Right atrium auricular region (tissue), 2 donors: ENCODE results near the gene PRR16. TPM values are rescaled to one million over a fixed set of nuclear protein-coding genes. Genes with fewer than 3 reads are reported as not detected.
"Not testable (repeated sequence)": the region's sequence is repeated elsewhere in the genome, so short reads cannot be mapped to it uniquely, and the experiment has no call there.

Experiments used
- DNase-seq: peaks from one replicate; pipeline ENCODE4 v3.0.0-alpha.2; 2019; ENCODE audit warnings: low spot score
- H3K27ac ChIP-seq, 2 donors: fragments of 200-600 bp; sonication (generic); 1 replicate in 1 of 2; 2 replicates in 1 of 2; pipeline ENCODE4 v1.5.1; 2016 to 2019
- H3K27me3 ChIP-seq, 2 donors: fragments of 200-600 bp; sonication (generic); one replicate each; pipeline versions ENCODE4 v1.5.1 to v1.6.0; 2017 to 2019
- H3K36me3 ChIP-seq: fragments of 200-600 bp; sonication (generic); one replicate; pipeline ENCODE4 v1.5.1; 2016
- H3K4me1 ChIP-seq, 2 donors: fragments of 200-600 bp; sonication (generic); one replicate each; pipeline versions ENCODE4 v1.5.1 to v1.6.0; 2017 to 2019
- H3K4me3 ChIP-seq, 2 donors: fragments of 200-600 bp; sonication (generic); 1 replicate in 1 of 2; 2 replicates in 1 of 2; pipeline ENCODE4 v1.5.1; 2017 to 2019; ENCODE audit warnings: mild to moderate bottlenecking in 1 of 2, moderate library complexity in 1 of 2
- H3K9me3 ChIP-seq, 2 donors: fragments of 200-600 bp; sonication (generic); one replicate each; pipeline ENCODE4 v1.5.1; 2019
- CTCF ChIP-seq, 2 donors: fragments of 200-600 bp; sonication (generic); IDR thresholded peaks; one replicate each; pipeline ENCODE4 v1.5.1; 2019; ENCODE audit warnings: antibody characterized with exemption in 2 of 2
- total RNA-seq, 2 donors: library from RNA; depleted of rRNA; stranded (reverse); fragments of >200 nt; gene quantifications; one replicate each; pipeline ENCODE4 v1.1.0, GENCODE V29; 2016

The PRR16 gene
- total RNA-seq, 2 donors from 2014 or later: 1.7 to 6.3 TPM

GRCh38 chr5:120697147-120697546, 233.0 kb downstream of the PRR16 start:
- H3K9me3 ChIP-seq: no peaks in the 10 kb centered on the region
- H3K4me1 ChIP-seq: no peaks in the 10 kb centered on the region
- H3K27me3 ChIP-seq: no peaks in the 10 kb centered on the region
- no peak for DNase-seq
- H3K4me3 ChIP-seq: no peak overlapping the region
- H3K27ac ChIP-seq: no peak overlapping the region
- TF ChIP-seq CTCF (IDR thresholded peaks at IDR 0.05): no peak
- no peaks in the 10 kb centered on the region for H3K36me3 ChIP-seq

GRCh38 chr5:120697670-120698327, 233.7 kb downstream of the PRR16 start:
- not testable (repeated sequence) for H3K27me3 ChIP-seq, DNase-seq, H3K4me1 ChIP-seq, H3K27ac ChIP-seq, H3K4me3 ChIP-seq, H3K9me3 ChIP-seq, H3K36me3 ChIP-seq

- H3K9me3 ChIP-seq, DNase-seq, H3K4me1 ChIP-seq, H3K36me3 ChIP-seq, H3K27me3 ChIP-seq, H3K27ac ChIP-seq, H3K4me3 ChIP-seq: not testable (repeated sequence)
Measured at GRCh38 chr5:120700653-120701052, 236.6 kb downstream of the PRR16 start.

- H3K9me3 ChIP-seq, DNase-seq, H3K36me3 ChIP-seq, H3K4me1 ChIP-seq, H3K4me3 ChIP-seq, H3K27me3 ChIP-seq, H3K27ac ChIP-seq: not testable (repeated sequence)
Measured at GRCh38 chr5:120702817-120703538, 238.9 kb downstream of the PRR16 start.

GRCh38 chr5:120703918-120704587, 240.0 kb downstream of the PRR16 start:
- Histone ChIP-seq H3K4me1 (no peaks in the 10 kb centered on the region), H3K9me3 (no peaks in the 10 kb centered on the region), H3K27me3 (no peaks in the 10 kb centered on the region), H3K27ac (no peak overlapping the region), H3K4me3 (no peak overlapping the region), H3K36me3 (no peaks in the 10 kb centered on the region)
- TF ChIP-seq CTCF (IDR thresholded peaks at IDR 0.05): no peak
- DNase-seq: no peak

- H3K27ac ChIP-seq: no peak overlapping the region
- no peaks in the 10 kb centered on the region for H3K9me3 ChIP-seq
- H3K4me3 ChIP-seq: no peak overlapping the region
- no peak for TF ChIP-seq CTCF (IDR thresholded peaks at IDR 0.05)
- no peaks in the 10 kb centered on the region for H3K4me1 ChIP-seq
- H3K36me3 ChIP-seq: no peaks in the 10 kb centered on the region
- no peak for DNase-seq
- H3K27me3 ChIP-seq: no peaks in the 10 kb centered on the region
Measured at GRCh38 chr5:120706877-120707276, 242.8 kb downstream of the PRR16 start.

GRCh38 chr5:120717381-120717780, 253.3 kb downstream of the PRR16 start:
- no peak for DNase-seq
- no peak for TF ChIP-seq CTCF (IDR thresholded peaks at IDR 0.05)

More at GRCh38 chr5:120717381-120717780, 253.3 kb downstream of the PRR16 start:
- Histone ChIP-seq H3K4me3 (no peak overlapping the region), H3K4me1 (no peaks in the 10 kb centered on the region), H3K27me3 (no peaks in the 10 kb centered on the region), H3K36me3 (no peaks in the 10 kb centered on the region), H3K9me3 (no peaks in the 10 kb centered on the region), H3K27ac (no peak overlapping the region)
